Esophagus squamous epithelium (tissue), 4 donors: ENCODE measurements around the gene PRM2.

Experiments used
- POLR2A ChIP-seq, 4 donors: fragments of 450-650 bp; IDR thresholded peaks; one replicate each; pipeline ENCODE4 v1.6.1; 2017; ENCODE audit warnings: antibody characterized with exemption in 4 of 4, mild to moderate bottlenecking in 4 of 4, moderate library complexity in 3 of 4
- TF ChIP-seq, protein P1 (sequence below), 6 experiments: fragments of 450-650 bp in 4 of 6; fragments of 200-600 bp in 2 of 6; sonication (generic) in 2 of 6; IDR thresholded peaks; one replicate each; pipeline ENCODE4 v1.5.1; 2016 to 2019; ENCODE audit warnings: antibody characterized with exemption in 6 of 6, mild to moderate bottlenecking in 4 of 6, moderate library complexity in 4 of 6

DNA sequence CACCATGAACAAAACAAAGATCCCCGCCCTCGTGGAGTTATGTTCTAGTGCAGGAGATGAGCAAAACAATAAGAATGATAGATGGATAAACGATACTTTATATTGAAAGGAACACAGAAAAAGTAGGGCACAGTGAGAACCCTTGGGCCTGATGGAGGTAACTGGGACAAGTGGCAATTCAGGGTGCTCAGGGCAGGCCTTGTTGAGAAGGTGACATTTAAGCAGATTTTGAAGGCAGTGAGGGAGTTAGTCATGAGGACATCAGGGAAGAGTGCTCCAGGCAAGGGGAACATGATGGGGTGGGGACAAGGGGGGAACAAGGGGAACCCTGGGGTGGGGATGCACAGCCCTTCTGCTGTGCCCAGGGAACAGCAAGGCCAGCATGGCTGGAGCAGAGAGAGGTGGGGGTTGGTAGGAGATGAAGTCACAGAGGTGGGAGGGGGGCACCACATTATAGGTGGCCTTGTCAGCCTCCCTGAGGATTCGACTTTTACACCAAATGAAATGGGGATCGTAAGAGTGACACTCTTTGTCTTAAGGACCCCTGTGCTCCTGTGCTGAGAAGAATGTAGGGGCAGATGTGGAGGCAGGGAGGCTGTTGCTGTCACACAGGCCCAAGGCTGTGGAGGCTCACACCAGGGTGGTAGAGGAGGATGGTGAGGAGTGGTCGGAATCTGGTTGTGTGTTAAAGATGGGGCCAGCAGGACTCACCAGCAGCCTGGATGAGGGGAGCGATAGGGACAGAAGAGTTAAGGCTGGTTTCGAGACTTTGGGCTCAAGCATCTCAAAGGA is 14.0 kb upstream of the PRM2 start:
- TF ChIP-seq, protein P1, sequence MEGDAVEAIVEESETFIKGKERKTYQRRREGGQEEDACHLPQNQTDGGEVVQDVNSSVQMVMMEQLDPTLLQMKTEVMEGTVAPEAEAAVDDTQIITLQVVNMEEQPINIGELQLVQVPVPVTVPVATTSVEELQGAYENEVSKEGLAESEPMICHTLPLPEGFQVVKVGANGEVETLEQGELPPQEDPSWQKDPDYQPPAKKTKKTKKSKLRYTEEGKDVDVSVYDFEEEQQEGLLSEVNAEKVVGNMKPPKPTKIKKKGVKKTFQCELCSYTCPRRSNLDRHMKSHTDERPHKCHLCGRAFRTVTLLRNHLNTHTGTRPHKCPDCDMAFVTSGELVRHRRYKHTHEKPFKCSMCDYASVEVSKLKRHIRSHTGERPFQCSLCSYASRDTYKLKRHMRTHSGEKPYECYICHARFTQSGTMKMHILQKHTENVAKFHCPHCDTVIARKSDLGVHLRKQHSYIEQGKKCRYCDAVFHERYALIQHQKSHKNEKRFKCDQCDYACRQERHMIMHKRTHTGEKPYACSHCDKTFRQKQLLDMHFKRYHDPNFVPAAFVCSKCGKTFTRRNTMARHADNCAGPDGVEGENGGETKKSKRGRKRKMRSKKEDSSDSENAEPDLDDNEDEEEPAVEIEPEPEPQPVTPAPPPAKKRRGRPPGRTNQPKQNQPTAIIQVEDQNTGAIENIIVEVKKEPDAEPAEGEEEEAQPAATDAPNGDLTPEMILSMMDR (IDR thresholded peaks at IDR 0.05), result no peak
- no peak for TF ChIP-seq POLR2A (IDR thresholded peaks at IDR 0.05)
